Thymus (tissue), 11 donors: ENCODE results near the gene PLEKHN1. TPM values are rescaled to one million over a fixed set of nuclear protein-coding genes. Genes with fewer than 3 reads are reported as not detected.
"Not testable (repeated sequence)": the region's sequence is repeated elsewhere in the genome, so short reads cannot be mapped to it uniquely, and the experiment has no call there.

Experiments
- DNase-seq, 9 donors: peaks; one replicate each; pipeline ENCODE4 v3.0.0-alpha.2; 2013; ENCODE audit warnings: low spot score in 9 of 9, low read depth in 6 of 9, missing footprints in 1 of 9
- H3K27ac ChIP-seq, 2 donors: one replicate each; pipeline ENCODE4 v1.5.1; 2013; ENCODE audit warnings: control low read depth in 1 of 2, low read depth in 1 of 2, low read length in 1 of 2, mild to moderate bottlenecking in 1 of 2, moderate library complexity in 1 of 2
- H3K27me3 ChIP-seq, 2 donors: one replicate each; pipeline ENCODE4 v1.5.1; 2013; ENCODE audit warnings: low read length in 1 of 2; ENCODE audit not compliant: control insufficient read depth in 2 of 2, insufficient read depth in 1 of 2
- H3K36me3 ChIP-seq, 2 donors: one replicate each; pipeline ENCODE4 v1.5.1; 2013; ENCODE audit warnings: low read length in 1 of 2, mild to moderate bottlenecking in 1 of 2, moderate library complexity in 1 of 2; ENCODE audit not compliant: control insufficient read depth in 2 of 2, insufficient read depth in 2 of 2
- H3K4me1 ChIP-seq, 2 donors: one replicate each; pipeline ENCODE4 v1.5.1; 2013; ENCODE audit warnings: low read length in 2 of 2; ENCODE audit not compliant: control insufficient read depth in 2 of 2, insufficient read depth in 2 of 2
- H3K4me3 ChIP-seq, 2 donors: one replicate each; pipeline ENCODE4 v1.5.1; 2013; ENCODE audit warnings: low read length in 2 of 2, control low read depth in 1 of 2, mild to moderate bottlenecking in 1 of 2
- H3K9me3 ChIP-seq, 2 donors: one replicate each; pipeline ENCODE4 v1.5.1; 2013; ENCODE audit warnings: low read length in 1 of 2, mild to moderate bottlenecking in 1 of 2; ENCODE audit not compliant: control insufficient read depth in 2 of 2, insufficient read depth in 1 of 2
- WGBS: extraction: QIAGEN DNeasy Blood & Tissue Kit; methylation state at CpG from one replicate; pipeline ENCODE4 v1.1.7; 2013; 5-methylcytosine and 5-hydroxymethylcytosine counted together
- polyA plus RNA-seq: library from polyadenylated mRNA; stranded (reverse); fragments of 200-250 nt; gene quantifications from one replicate; pipeline ENCODE4 v1.2.3, GENCODE V29; 2013
- total RNA-seq: library from RNA; stranded (reverse); fragments of 120-200 nt; gene quantifications from one replicate; pipeline ENCODE4 v1.2.4, GENCODE V29; 2013
- donor health status: healthy.

PLEKHN1 gene
- total and polyA plus RNA-seq, 2 donors, result 0.14 to 1.7 TPM

- H3K4me3 ChIP-seq, result no peak overlapping the region
- no peak for DNase-seq
- H3K36me3 ChIP-seq, result peaks cover 45 to 72% of the 10 kb centered on the region in 2 donors
- H3K9me3 ChIP-seq, result no peaks in the 10 kb centered on the region
- peaks cover 31 to 33% of the 10 kb centered on the region in 2 donors for H3K27me3 ChIP-seq
- 97% methylated on average over 29 of the region's 29 CpGs for WGBS
- peaks cover 0 to 9% of the 10 kb centered on the region in 2 donors for H3K4me1 ChIP-seq
- H3K27ac ChIP-seq, result no peak overlapping the region
Observed at GRCh38 chr1:945688-946556, 20.4 kb upstream of the PLEKHN1 start.

GRCh38 chr1:946811-947210 lies 19.5 kb upstream of the PLEKHN1 start:
- peaks cover 51 to 81% of the 10 kb centered on the region in 2 donors for H3K36me3 ChIP-seq

GRCh38 chr1:947958-948357 lies 18.3 kb upstream of the PLEKHN1 start:
- Histone ChIP-seq H3K27ac (no peak overlapping the region), H3K9me3 (no peaks in the 10 kb centered on the region), H3K4me1 (peaks cover 0 to under 1% of the 10 kb centered on the region in 2 donors), H3K36me3 (peaks cover 58 to 92% of the 10 kb centered on the region in 2 donors), H3K27me3 (peaks cover 13% of the 10 kb centered on the region in 2 donors), H3K4me3 (no peak overlapping the region)
- DNase-seq, result no peak
- 95% methylated on average over 15 of the region's 15 CpGs for WGBS

More at GRCh38 chr1:946811-947210, 19.5 kb upstream of the PLEKHN1 start:
- H3K9me3 ChIP-seq, H3K27ac ChIP-seq, H3K4me3 ChIP-seq, DNase-seq, H3K4me1 ChIP-seq: not testable (repeated sequence)
- peaks cover 22 to 25% of the 10 kb centered on the region in 2 donors for H3K27me3 ChIP-seq
- WGBS, result 98% methylated on average over 13 of the region's 13 CpGs

- no peak overlapping the region for H3K27ac ChIP-seq
- no peak overlapping the region for H3K4me3 ChIP-seq
- H3K9me3 ChIP-seq, result no peaks in the 10 kb centered on the region
- no peak for DNase-seq
- no peaks in the 10 kb centered on the region for H3K4me1 ChIP-seq
- WGBS, result 87% methylated on average over 9 of the region's 9 CpGs
- H3K27me3 ChIP-seq, result no peaks in the 10 kb centered on the region
- H3K36me3 ChIP-seq, result peaks cover 74 to 98% of the 10 kb centered on the region in 2 donors
Observed at GRCh38 chr1:950268-950667, 16.0 kb upstream of the PLEKHN1 start.

- 97% methylated on average over 23 of the region's 23 CpGs for WGBS
Observed at GRCh38 chr1:950881-951280, 15.4 kb upstream of the PLEKHN1 start.

GRCh38 chr1:951364-951763 lies 14.9 kb upstream of the PLEKHN1 start:
- H3K4me1 ChIP-seq, result no peaks in the 10 kb centered on the region
- WGBS, result 97% methylated on average over 6 of the region's 6 CpGs
- H3K27ac ChIP-seq, result no peak overlapping the region
- H3K4me3 ChIP-seq, result no peak overlapping the region
- DNase-seq, result no peak
- peaks cover 80 to 93% of the 10 kb centered on the region in 2 donors for H3K36me3 ChIP-seq
- H3K9me3 ChIP-seq, result no peaks in the 10 kb centered on the region
- no peaks in the 10 kb centered on the region for H3K27me3 ChIP-seq

More at GRCh38 chr1:950881-951280, 15.4 kb upstream of the PLEKHN1 start:
- no peak for DNase-seq
- Histone ChIP-seq H3K27me3 (no peaks in the 10 kb centered on the region), H3K4me3 (no peak overlapping the region), H3K4me1 (no peaks in the 10 kb centered on the region), H3K27ac (no peak overlapping the region), H3K9me3 (no peaks in the 10 kb centered on the region), H3K36me3 (peaks cover 79 to 98% of the 10 kb centered on the region in 2 donors)

GRCh38 chr1:952201-952600 lies 14.1 kb upstream of the PLEKHN1 start:
- no peak overlapping the region for H3K4me3 ChIP-seq
- no peak overlapping the region for H3K27ac ChIP-seq
- 98% methylated on average over 15 of the region's 15 CpGs for WGBS
- H3K9me3 ChIP-seq, result no peaks in the 10 kb centered on the region
- peaks cover 85 to 86% of the 10 kb centered on the region in 2 donors for H3K36me3 ChIP-seq
- no peak for DNase-seq
- no peaks in the 10 kb centered on the region for H3K4me1 ChIP-seq
- no peaks in the 10 kb centered on the region for H3K27me3 ChIP-seq

DNA sequence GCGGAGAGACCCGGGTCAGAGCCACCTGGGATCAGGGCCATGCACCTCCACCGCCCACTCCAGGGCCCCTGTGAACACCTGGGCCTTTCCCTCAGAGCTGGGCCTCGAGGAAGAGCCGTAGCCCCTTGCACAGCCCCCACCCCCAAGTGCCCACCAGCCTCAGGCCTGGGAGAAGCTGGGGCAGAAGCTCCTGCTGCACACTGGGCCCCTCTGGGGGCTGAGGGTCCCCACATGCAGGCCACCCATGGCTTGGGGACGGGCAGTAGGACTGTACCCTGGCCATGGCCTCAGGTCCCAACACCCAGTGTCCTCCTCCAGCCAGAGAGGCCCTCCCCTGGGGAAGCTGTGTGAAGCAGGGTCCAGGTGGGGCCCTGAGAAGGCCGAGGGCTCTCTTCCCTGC lies 13.7 kb upstream of the PLEKHN1 start:
- 88% methylated on average over 7 of the region's 7 CpGs for WGBS
- no peak for DNase-seq

GRCh38 chr1:953524-954320 lies 12.6 kb upstream of the PLEKHN1 start:
- no peak for DNase-seq

More for the DNA sequence above, 13.7 kb upstream of the PLEKHN1 start:
- no peak overlapping the region for H3K4me3 ChIP-seq
- H3K9me3 ChIP-seq, result no peaks in the 10 kb centered on the region
- H3K36me3 ChIP-seq, result peaks cover 82% of the 10 kb centered on the region in 2 donors
- no peaks in the 10 kb centered on the region for H3K27me3 ChIP-seq
- peaks cover under 1 to 3% of the 10 kb centered on the region in 2 donors for H3K4me1 ChIP-seq
- H3K27ac ChIP-seq, result no peak overlapping the region

More at GRCh38 chr1:953524-954320, 12.6 kb upstream of the PLEKHN1 start:
- 94% methylated on average over 32 of the region's 32 CpGs for WGBS
- Histone ChIP-seq H3K4me3 (no peak overlapping the region), H3K4me1 (peaks cover 6 to 7% of the 10 kb centered on the region in 2 donors), H3K27me3 (no peaks in the 10 kb centered on the region), H3K9me3 (no peaks in the 10 kb centered on the region), H3K27ac (no peak overlapping the region), H3K36me3 (peaks cover 70 to 72% of the 10 kb centered on the region in 2 donors)
